ES-I3 (cell line): ENCODE measurements around the gene ADAMTS19.

Experiments used
- H3K36me3 ChIP-seq: 2 replicates; pipeline ENCODE4 v1.6.1; 2013; ENCODE audit warnings: mild to moderate bottlenecking, low read length, control low read depth, moderate library complexity; ENCODE audit not compliant: insufficient read depth
- H3K4me1 ChIP-seq: 2 replicates; pipeline ENCODE4 v1.6.1; 2013; ENCODE audit warnings: mild to moderate bottlenecking, control low read depth, low read length; ENCODE audit not compliant: insufficient read depth
- H3K9ac ChIP-seq: 2 replicates; pipeline ENCODE4 v1.6.1; 2013; ENCODE audit warnings: low read depth, mild to moderate bottlenecking, low read length, moderate library complexity
- H3K9me3 ChIP-seq: 2 replicates; pipeline ENCODE4 v1.6.1; 2013; ENCODE audit warnings: mild to moderate bottlenecking, low read length, moderate library complexity; ENCODE audit not compliant: control insufficient read depth, insufficient read depth

ADAMTS19 gene

GRCh38 chr5:129760636-129761325, 300.7 kb downstream of the ADAMTS19 start:
- Histone ChIP-seq H3K4me1 (no peaks in the 10 kb centered on the region), H3K9me3 (no peaks in the 10 kb centered on the region), H3K36me3 (no peaks in the 10 kb centered on the region), H3K9ac (no peak overlapping the region)

GRCh38 chr5:129763651-129764050, 303.6 kb downstream of the ADAMTS19 start:
- H3K9ac ChIP-seq = no peak overlapping the region
- peaks cover 2% of the 10 kb centered on the region; the same call in 1 of the 2 replicates for H3K4me1 ChIP-seq
- no peaks in the 10 kb centered on the region for H3K36me3 ChIP-seq
- no peaks in the 10 kb centered on the region for H3K9me3 ChIP-seq

GRCh38 chr5:129766798-129767197, 306.7 kb downstream of the ADAMTS19 start:
- H3K9ac ChIP-seq = no peak overlapping the region
- H3K9me3 ChIP-seq = no peaks in the 10 kb centered on the region
- peaks cover 4% of the 10 kb centered on the region; the same call in 1 of the 2 replicates for H3K4me1 ChIP-seq
- H3K36me3 ChIP-seq = no peaks in the 10 kb centered on the region

GRCh38 chr5:129767927-129768380, 307.9 kb downstream of the ADAMTS19 start:
- peaks cover 4% of the 10 kb centered on the region; the same call in 1 of the 2 replicates for H3K4me1 ChIP-seq
- H3K9ac ChIP-seq = no peak overlapping the region
- H3K9me3 ChIP-seq = no peaks in the 10 kb centered on the region
- H3K36me3 ChIP-seq = no peaks in the 10 kb centered on the region

GRCh38 chr5:129768735-129769134, 308.6 kb downstream of the ADAMTS19 start:
- peaks cover 4% of the 10 kb centered on the region; the same call in 1 of the 2 replicates for H3K4me1 ChIP-seq
- no peaks in the 10 kb centered on the region for H3K36me3 ChIP-seq
- no peaks in the 10 kb centered on the region for H3K9me3 ChIP-seq
- H3K9ac ChIP-seq = no peak overlapping the region; the same call in 1 of the 2 replicates

- no peaks in the 10 kb centered on the region for H3K9me3 ChIP-seq
- H3K4me1 ChIP-seq = peaks cover 4% of the 10 kb centered on the region; the same call in 1 of the 2 replicates
- H3K36me3 ChIP-seq = no peaks in the 10 kb centered on the region
- H3K9ac ChIP-seq = no peak overlapping the region
Observed at GRCh38 chr5:129770024-129770820, 310.1 kb downstream of the ADAMTS19 start.

GRCh38 chr5:129771058-129771838, 311.1 kb downstream of the ADAMTS19 start:
- Histone ChIP-seq H3K9ac (no peak overlapping the region), H3K36me3 (no peaks in the 10 kb centered on the region), H3K9me3 (no peaks in the 10 kb centered on the region), H3K4me1 (peaks cover 4% of the 10 kb centered on the region; the same call in 1 of the 2 replicates)

GRCh38 chr5:129773376-129773775, 313.3 kb downstream of the ADAMTS19 start:
- H3K9me3 ChIP-seq = no peaks in the 10 kb centered on the region
- H3K36me3 ChIP-seq = no peaks in the 10 kb centered on the region
- H3K4me1 ChIP-seq = peaks cover 4% of the 10 kb centered on the region; the same call in 1 of the 2 replicates
- H3K9ac ChIP-seq = no peak overlapping the region

- no peaks in the 10 kb centered on the region for H3K4me1 ChIP-seq
- no peak overlapping the region for H3K9ac ChIP-seq
- no peaks in the 10 kb centered on the region for H3K36me3 ChIP-seq
- H3K9me3 ChIP-seq = no peaks in the 10 kb centered on the region
Observed at GRCh38 chr5:129781594-129781993, 321.5 kb downstream of the ADAMTS19 start.
